Keratinocyte (primary cell): ENCODE results near the gene ETNK2. TPM values are rescaled to one million over a fixed set of nuclear protein-coding genes. Genes with fewer than 3 reads are reported as not detected.

Source experiments
- DNase-seq: peaks from one replicate; pipeline ENCODE4 v3.0.0-alpha.2; 2011; ENCODE audit warnings: low read depth, missing footprints, low spot score
- FAIRE-seq: peaks from 2 replicates; lab custom pipeline; 2011; peaks lifted over from hg19 to GRCh38; lab: Jason Lieb, UNC
- H2AFZ ChIP-seq: 2 replicates; pipeline ENCODE4 v1.6.0; 2012; ENCODE audit warnings: low read length, control low read depth, inconsistent platforms; ENCODE audit not compliant: control insufficient read depth
- H3K27ac ChIP-seq: 2 replicates; pipeline ENCODE4 v1.5.1; 2011; ENCODE audit warnings: low read length; ENCODE audit not compliant: control insufficient read depth, insufficient read depth
- H3K27me3 ChIP-seq: 3 replicates; pipeline ENCODE4 v1.6.0; 2011; ENCODE audit warnings: low read length; ENCODE audit not compliant: control insufficient read depth, insufficient read depth; ENCODE audit errors: extremely low read depth
- H3K36me3 ChIP-seq, 2 experiments: 2 replicates in 1 of 2; 3 replicates in 1 of 2; pipeline ENCODE4 v1.5.1; 2011; ENCODE audit warnings: low read length in 2 of 2, mild to moderate bottlenecking in 1 of 2; ENCODE audit not compliant: control insufficient read depth in 2 of 2, insufficient read depth in 2 of 2; ENCODE audit errors: extremely low read depth in 1 of 2
- H3K4me1 ChIP-seq: 3 replicates; pipeline ENCODE4 v1.5.1; 2011; ENCODE audit warnings: low read length; ENCODE audit not compliant: control insufficient read depth, insufficient read depth; ENCODE audit errors: extremely low read depth
- H3K4me2 ChIP-seq: 3 replicates; pipeline ENCODE4 v1.6.0; 2011; ENCODE audit warnings: low read depth, low read length; ENCODE audit not compliant: control insufficient read depth, insufficient read depth; ENCODE audit errors: extremely low read depth
- H3K4me3 ChIP-seq, 3 experiments: fragments of 200-600 bp in 1 of 3; sonication (generic) in 1 of 3; 2 replicates in 2 of 3; 3 replicates in 1 of 3; pipeline ENCODE4 v1.5.1; 2011 to 2016; ENCODE audit warnings: low read length in 3 of 3, mild to moderate bottlenecking in 3 of 3, control low read depth in 2 of 3, inconsistent platforms in 1 of 3, low read depth in 1 of 3, mixed read lengths in 1 of 3, mixed run types in 1 of 3, moderate library complexity in 1 of 3; ENCODE audit not compliant: control insufficient read depth in 2 of 3, insufficient read depth in 2 of 3; ENCODE audit errors: extremely low read depth in 1 of 3
- H3K79me2 ChIP-seq: 2 replicates; pipeline ENCODE4 v1.6.0; 2012; ENCODE audit warnings: low read length; ENCODE audit not compliant: control insufficient read depth, insufficient read depth
- H3K9ac ChIP-seq: 3 replicates; pipeline ENCODE4 v1.6.0; 2011; ENCODE audit warnings: low read length; ENCODE audit not compliant: control insufficient read depth, insufficient read depth; ENCODE audit errors: extremely low read depth
- H3K9me1 ChIP-seq: 3 replicates; pipeline ENCODE4 v1.6.0; 2011; ENCODE audit warnings: low read length; ENCODE audit not compliant: control insufficient read depth, insufficient read depth; ENCODE audit errors: extremely low read depth
- H3K9me3 ChIP-seq: 2 replicates; pipeline ENCODE4 v1.5.1; 2012; ENCODE audit warnings: low read depth, low read length; ENCODE audit not compliant: control insufficient read depth
- H4K20me1 ChIP-seq: 3 replicates; pipeline ENCODE4 v1.6.0; 2011; ENCODE audit warnings: low read length; ENCODE audit not compliant: control insufficient read depth, insufficient read depth; ENCODE audit errors: extremely low read depth
- CTCF ChIP-seq, 3 experiments: IDR thresholded peaks in 1 of 3; conservative IDR thresholded peaks in 1 of 3; optimal IDR thresholded peaks in 1 of 3; 2 replicates in 2 of 3; 3 replicates in 1 of 3; pipeline versions ENCODE3 to v1.5.1; 2011; ENCODE audit warnings: low read length in 3 of 3, mild to moderate bottlenecking in 3 of 3, moderate library complexity in 2 of 3, control low read depth in 1 of 3, inconsistent platforms in 1 of 3; ENCODE audit not compliant: insufficient read depth in 2 of 3; ENCODE audit errors: extremely low read depth in 1 of 3
- EZH2 ChIP-seq: IDR thresholded peaks from one replicate; pipeline ENCODE4 v1.6.1; 2012; ENCODE audit warnings: inconsistent platforms, mild to moderate bottlenecking, low read length, moderate library complexity
- dilution Hi-C: fragments of 300-500 bp; cut with MboI; formaldehyde crosslinking; loops from one replicate; pipeline ENCODE4 v1.7.0; 2020; ENCODE audit warnings: low sequenced_read_pairs; ENCODE audit not compliant: extremely low pct_ligation_motif_present
- polyA plus RNA-seq, 5 experiments: library from polyadenylated mRNA; depleted of rRNA in 3 of 5; stranded (reverse) in 3 of 5; stranded (forward) in 1 of 5; unstranded in 1 of 5; fragments of >200 nt; gene quantifications; 1 replicate in 1 of 5; 2 replicates in 3 of 5; 3 replicates in 1 of 5; pipeline versions ENCODE4 v1.2.1 to v1.2.3, GENCODE V29; 2011 to 2012; ENCODE audit warnings: missing spikeins in 2 of 5, low read depth in 1 of 5, low replicate concordance in 1 of 5

Gene ETNK2
- polyA plus RNA-seq, 1 donor (not counting 4 experiments of a cell fraction or from before 2014, with no cell fraction given) = 18.4 TPM

GRCh38 chr1:204146309-204146708, 5.5 kb downstream of the ETNK2 start:
- H3K27me3 ChIP-seq = no peaks in the 10 kb centered on the region
- H2AFZ ChIP-seq = no peak overlapping the region
- H3K4me3 ChIP-seq = no peak overlapping the region
- DNase-seq = no peak
- H3K36me3 ChIP-seq = no peaks in the 10 kb centered on the region
- no peaks in the 10 kb centered on the region for H3K9me3 ChIP-seq
- TF ChIP-seq EZH2 (no peak), CTCF (optimal IDR thresholded peaks at IDR 0.05 in 1 of 3, IDR thresholded peaks at IDR 0.05 in 1 of 3, conservative IDR thresholded peaks at IDR 0.05 in 1 of 3; ENCODE audit: extremely low read depth in 1 of 3, insufficient read depth in 2 of 3, low read length in 3 of 3) (no peak)
- H3K9me1 ChIP-seq = no peaks in the 10 kb centered on the region
- H3K79me2 ChIP-seq = no peaks in the 10 kb centered on the region
- dilution Hi-C loops = loop anchor here (25.0 kb wide), 1 partner anchor 284 kb away; the partner anchor contains the start of gene SNRPE
- FAIRE-seq = no peak
- no peak overlapping the region for H3K9ac ChIP-seq
- no peak overlapping the region for H3K4me2 ChIP-seq
- peaks cover 10% of the 10 kb centered on the region for H3K4me1 ChIP-seq
- H3K27ac ChIP-seq = no peak overlapping the region
- H4K20me1 ChIP-seq = no peaks in the 10 kb centered on the region

GRCh38 chr1:204145033-204145504, 6.8 kb downstream of the ETNK2 start:
- no peaks in the 10 kb centered on the region for H3K27me3 ChIP-seq
- no peak for DNase-seq
- TF ChIP-seq CTCF (optimal IDR thresholded peaks at IDR 0.05 in 1 of 3, IDR thresholded peaks at IDR 0.05 in 1 of 3, conservative IDR thresholded peaks at IDR 0.05 in 1 of 3; ENCODE audit: extremely low read depth in 1 of 3, insufficient read depth in 2 of 3, low read length in 3 of 3) = no peak
- TF ChIP-seq EZH2 = no peak
- H3K9me1 ChIP-seq = no peaks in the 10 kb centered on the region
- no peaks in the 10 kb centered on the region for H4K20me1 ChIP-seq
- H3K4me1 ChIP-seq = peaks cover under 1% of the 10 kb centered on the region
- no peaks in the 10 kb centered on the region for H3K79me2 ChIP-seq
- H3K9ac ChIP-seq = no peak overlapping the region
- H3K27ac ChIP-seq = no peak overlapping the region
- H3K9me3 ChIP-seq = no peaks in the 10 kb centered on the region
- no peaks in the 10 kb centered on the region for H3K36me3 ChIP-seq
- H3K4me2 ChIP-seq = no peak overlapping the region
- dilution Hi-C loops = loop anchor here (25.0 kb wide), 1 partner anchor 283 kb away; the partner anchor contains the start of gene SNRPE
- H2AFZ ChIP-seq = no peak overlapping the region
- no peak overlapping the region for H3K4me3 ChIP-seq
- no peak for FAIRE-seq
